Caco-2 (cell line): Measurements from ENCODE around the gene LIME1. TPM values are rescaled to one million over a fixed set of nuclear protein-coding genes. Genes with fewer than 3 reads are reported as not detected.

Experiments used
- BruUV-seq: library from RNA; stranded (reverse); fragments of 400-500 nt; replicated peaks from 2 replicates; lab custom pipeline; 2021; lab: Mats Ljungman, UMichigan
- CTCF ChIA-PET: fragments of 300-600 bp; sonication (Branson Sonifier 250); formaldehyde crosslinking; loops from one replicate; lab custom pipeline; 2022; ENCODE audit warnings: antibody characterized with exemption; lab: Charles Lee
- POLR2A ChIA-PET: fragments of 300-600 bp; sonication (Branson Sonifier 250); formaldehyde crosslinking; loops from one replicate; lab custom pipeline; 2022; ENCODE audit warnings: antibody characterized with exemption; lab: Charles Lee
- DNase-seq, 2 experiments: peaks; one replicate each; pipeline versions ENCODE4 v3.0.0 to v3.0.0-alpha.2; 2020 to 2022
- H3K27me3 ChIP-seq: replicated peaks from 2 replicates; pipeline ENCODE4 v1.6.0; 2011; ENCODE audit warnings: low read length; ENCODE audit not compliant: control insufficient read depth, insufficient read depth
- H3K36me3 ChIP-seq: 2 replicates; pipeline ENCODE4 v1.5.1; 2011; ENCODE audit warnings: low read length; ENCODE audit not compliant: control insufficient read depth, insufficient read depth
- H3K4me1 ChIP-seq: fragments of 250-450 bp; sonication (Bioruptor Pico); 2 replicates; pipeline ENCODE4 v1.5.1; 2020; ENCODE audit warnings: mild to moderate bottlenecking
- H3K4me3 ChIP-seq: 2 replicates; pipeline ENCODE4 v1.5.1; 2011; ENCODE audit warnings: low read depth, mild to moderate bottlenecking, control low read depth, low read length
- H3K9me3 ChIP-seq: fragments of 250-450 bp; sonication (Bioruptor Pico); 2 replicates; pipeline ENCODE4 v1.5.1; 2020; ENCODE audit warnings: mild to moderate bottlenecking, moderate library complexity
- H3K27ac Mint-ChIP-seq: one replicate; pipeline ENCODE4 v1.8.0; 2022; ENCODE audit warnings: mixed read lengths; ENCODE audit not compliant: unreplicated experiment
- H3K27me3 Mint-ChIP-seq: one replicate; pipeline ENCODE4 v1.8.0; 2022; ENCODE audit warnings: mixed read lengths; ENCODE audit not compliant: insufficient read depth, unreplicated experiment
- H3K36me3 Mint-ChIP-seq: one replicate; pipeline ENCODE4 v1.8.0; 2022; ENCODE audit warnings: mild to moderate bottlenecking, mixed read lengths; ENCODE audit not compliant: insufficient read depth, unreplicated experiment
- H3K4me1 Mint-ChIP-seq: one replicate; pipeline ENCODE4 v1.8.0; 2022; ENCODE audit warnings: low read depth, mixed read lengths; ENCODE audit not compliant: unreplicated experiment
- H3K4me3 Mint-ChIP-seq: one replicate; pipeline ENCODE4 v1.8.0; 2022; ENCODE audit warnings: mild to moderate bottlenecking, moderate library complexity, mixed read lengths; ENCODE audit not compliant: unreplicated experiment
- H3K9me3 Mint-ChIP-seq: one replicate; pipeline ENCODE4 v1.8.0; 2022; ENCODE audit warnings: mixed read lengths; ENCODE audit not compliant: unreplicated experiment
- intact Hi-C: fragments of 100-400 bp; cut with micrococcal nuclease; formaldehyde crosslinking; loops from one replicate; pipeline ENCODE4 v1.10.0; 2022; ENCODE audit not compliant: unreplicated experiment
- total RNA-seq: library from RNA; stranded (reverse); gene quantifications from 2 replicates; pipeline ENCODE4 v1.2.3, GENCODE V29; 2022
- TF ChIP-seq, protein P1 (sequence below), 2 experiments: fragments of 200-600 bp in 1 of 2; IDR thresholded peaks; 1 replicate in 1 of 2; 2 replicates in 1 of 2; pipeline versions ENCODE4 v1.5.1 to v1.8.0; 2011 to 2022; ENCODE audit warnings: antibody characterized with exemption in 1 of 2, control low read depth in 1 of 2, inconsistent platforms in 1 of 2, low read depth in 1 of 2, low read length in 1 of 2, mild to moderate bottlenecking in 1 of 2, moderate library complexity in 1 of 2; ENCODE audit not compliant: insufficient read depth in 1 of 2, severe bottlenecking in 1 of 2, unreplicated experiment in 1 of 2

The LIME1 gene
- total RNA-seq, 1 experiment from 2014 or later, result 18.8 TPM

DNA sequence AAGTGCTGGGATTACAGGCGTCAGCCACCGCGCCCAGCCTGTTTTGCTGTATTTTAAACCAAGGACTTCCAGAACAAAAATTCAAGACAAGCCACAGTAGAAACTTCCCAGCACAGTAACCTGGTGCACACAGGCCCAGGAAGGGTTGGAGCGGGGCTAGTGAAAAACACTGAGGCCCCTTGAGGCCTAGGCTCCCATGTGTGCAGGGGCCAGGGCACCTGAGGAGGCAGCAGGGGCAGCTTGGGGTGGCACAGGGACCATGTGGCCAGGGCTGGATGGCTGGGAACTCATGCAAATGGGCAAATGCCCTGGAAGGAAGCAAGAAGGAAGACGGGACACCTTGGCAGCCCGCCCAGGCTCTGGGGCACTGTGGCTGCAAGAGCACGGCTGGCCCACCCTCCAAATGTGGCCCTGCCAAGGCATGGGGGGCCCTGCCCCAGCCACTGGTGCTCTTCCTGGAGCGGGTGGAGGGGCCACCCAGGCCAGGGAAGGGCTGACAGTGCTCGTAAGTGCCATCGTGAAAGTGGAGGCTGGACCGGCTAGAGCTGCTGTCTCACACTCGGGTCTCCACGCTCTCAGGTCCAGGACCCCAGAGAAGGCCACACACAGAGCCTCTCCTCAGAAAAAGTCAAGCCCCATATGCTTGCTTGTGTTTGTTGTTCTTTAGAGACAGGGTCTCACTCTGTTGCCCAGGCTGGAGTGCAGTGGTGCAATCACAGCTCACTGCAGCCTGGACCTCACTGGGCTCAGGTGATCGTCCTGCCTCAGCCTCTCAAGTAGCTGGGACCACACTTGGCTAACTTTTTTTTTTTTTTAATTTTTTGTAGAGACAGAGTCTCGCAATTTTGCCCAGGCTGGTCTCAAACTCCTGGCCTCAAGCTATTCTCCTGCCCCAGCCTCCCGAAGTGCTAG is 13.4 kb downstream of the LIME1 start:
- intact Hi-C loops, result no loop called here
- BruUV-seq, result no TSS peak
- Mint-ChIP-seq H3K4me1 (no peaks in the 10 kb centered on the region), H3K36me3 (peaks cover 17% of the 10 kb centered on the region), H3K27me3 (no peaks in the 10 kb centered on the region), H3K27ac (no peak overlapping the region), H3K9me3 (no peaks in the 10 kb centered on the region), H3K4me3 (no peak overlapping the region)
- POLR2A ChIA-PET, result interaction anchor here (0.6 kb wide), 1 partner anchor 61 kb away, joined by 3 read pairs; no protein-coding TSS in a partner anchor
- Histone ChIP-seq H3K4me1 (no peaks in the 10 kb centered on the region), H3K36me3 (no peaks in the 10 kb centered on the region), H3K9me3 (no peaks in the 10 kb centered on the region), H3K27me3 (no peaks in the 10 kb centered on the region), H3K4me3 (no peak overlapping the region)
- DNase-seq, result no peak
- CTCF ChIA-PET, result interaction anchor here (0.6 to 1.3 kb wide), 2 partner anchors 9 to 97 kb away, joined by 8 to 13 read pairs; partner anchors contain the start of gene STMN3
- TF ChIP-seq, protein P1, sequence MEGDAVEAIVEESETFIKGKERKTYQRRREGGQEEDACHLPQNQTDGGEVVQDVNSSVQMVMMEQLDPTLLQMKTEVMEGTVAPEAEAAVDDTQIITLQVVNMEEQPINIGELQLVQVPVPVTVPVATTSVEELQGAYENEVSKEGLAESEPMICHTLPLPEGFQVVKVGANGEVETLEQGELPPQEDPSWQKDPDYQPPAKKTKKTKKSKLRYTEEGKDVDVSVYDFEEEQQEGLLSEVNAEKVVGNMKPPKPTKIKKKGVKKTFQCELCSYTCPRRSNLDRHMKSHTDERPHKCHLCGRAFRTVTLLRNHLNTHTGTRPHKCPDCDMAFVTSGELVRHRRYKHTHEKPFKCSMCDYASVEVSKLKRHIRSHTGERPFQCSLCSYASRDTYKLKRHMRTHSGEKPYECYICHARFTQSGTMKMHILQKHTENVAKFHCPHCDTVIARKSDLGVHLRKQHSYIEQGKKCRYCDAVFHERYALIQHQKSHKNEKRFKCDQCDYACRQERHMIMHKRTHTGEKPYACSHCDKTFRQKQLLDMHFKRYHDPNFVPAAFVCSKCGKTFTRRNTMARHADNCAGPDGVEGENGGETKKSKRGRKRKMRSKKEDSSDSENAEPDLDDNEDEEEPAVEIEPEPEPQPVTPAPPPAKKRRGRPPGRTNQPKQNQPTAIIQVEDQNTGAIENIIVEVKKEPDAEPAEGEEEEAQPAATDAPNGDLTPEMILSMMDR (IDR thresholded peaks at IDR 0.05; ENCODE audit: insufficient read depth in 1 of 2, low read depth in 1 of 2, low read length in 1 of 2, severe bottlenecking in 1 of 2, unreplicated experiment in 1 of 2), result no peak

DNA sequence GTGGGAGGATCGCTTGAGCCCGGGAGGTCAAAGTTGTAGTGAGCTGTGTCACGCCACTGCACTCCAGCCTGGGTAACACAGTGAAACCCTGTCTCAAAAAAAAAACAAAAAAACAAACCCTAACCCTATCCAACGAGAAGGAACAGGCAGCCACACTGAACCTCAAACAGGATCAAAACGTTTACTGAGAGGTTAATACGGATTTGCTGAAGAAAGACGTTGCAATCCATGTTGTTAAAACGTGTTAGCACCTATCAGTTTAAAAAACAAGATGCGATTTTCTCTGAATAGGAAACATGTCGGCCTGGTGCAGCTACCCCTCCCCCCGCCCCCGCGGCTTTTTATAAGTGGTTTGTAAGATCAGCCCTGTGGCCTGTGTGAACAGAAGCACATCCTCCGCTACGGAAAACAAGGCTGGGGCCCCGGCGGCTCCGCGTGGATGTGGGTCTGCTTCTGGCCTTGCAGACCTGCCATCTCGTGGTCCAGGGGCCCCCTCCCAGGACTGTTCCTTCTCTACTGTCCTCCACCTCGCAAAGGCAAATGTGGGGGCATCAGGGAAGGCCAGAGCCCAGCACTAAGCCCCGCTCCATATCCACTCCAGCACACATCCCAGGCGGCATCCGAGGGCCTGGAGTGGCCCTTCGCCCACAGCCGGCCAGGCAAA is 14.5 kb downstream of the LIME1 start:
- POLR2A ChIA-PET, result interaction anchor here (1.0 kb wide), 1 partner anchor 10 kb away, joined by 4 read pairs; no protein-coding TSS in a partner anchor
- Mint-ChIP-seq H3K27me3 (no peaks in the 10 kb centered on the region), H3K27ac (no peak overlapping the region), H3K9me3 (no peaks in the 10 kb centered on the region), H3K4me3 (no peak overlapping the region), H3K36me3 (peaks cover 10% of the 10 kb centered on the region), H3K4me1 (no peaks in the 10 kb centered on the region)
- TF ChIP-seq, protein P1 (IDR thresholded peaks at IDR 0.05; ENCODE audit: insufficient read depth in 1 of 2, low read depth in 1 of 2, low read length in 1 of 2, severe bottlenecking in 1 of 2, unreplicated experiment in 1 of 2), result no peak
- peak in 1 of 2 experiments; percentile 46 for DNase-seq
- CTCF ChIA-PET, result interaction anchor here (0.7 to 1.3 kb wide), 2 partner anchors 10 to 306 kb away, joined by 5 to 8 read pairs; no protein-coding TSS in a partner anchor
- Histone ChIP-seq H3K4me3 (no peak overlapping the region), H3K36me3 (no peaks in the 10 kb centered on the region), H3K4me1 (no peaks in the 10 kb centered on the region; the same call in 1 of the 2 replicates), H3K27me3 (no peaks in the 10 kb centered on the region), H3K9me3 (no peaks in the 10 kb centered on the region)
- intact Hi-C loops, result no loop called here
- BruUV-seq, result no TSS peak
